ENCODE data around the gene NTHL1.
A peak's percentile ranks its signal among the peaks of the same experiment; 100 is the strongest.

Gene NTHL1

DNA sequence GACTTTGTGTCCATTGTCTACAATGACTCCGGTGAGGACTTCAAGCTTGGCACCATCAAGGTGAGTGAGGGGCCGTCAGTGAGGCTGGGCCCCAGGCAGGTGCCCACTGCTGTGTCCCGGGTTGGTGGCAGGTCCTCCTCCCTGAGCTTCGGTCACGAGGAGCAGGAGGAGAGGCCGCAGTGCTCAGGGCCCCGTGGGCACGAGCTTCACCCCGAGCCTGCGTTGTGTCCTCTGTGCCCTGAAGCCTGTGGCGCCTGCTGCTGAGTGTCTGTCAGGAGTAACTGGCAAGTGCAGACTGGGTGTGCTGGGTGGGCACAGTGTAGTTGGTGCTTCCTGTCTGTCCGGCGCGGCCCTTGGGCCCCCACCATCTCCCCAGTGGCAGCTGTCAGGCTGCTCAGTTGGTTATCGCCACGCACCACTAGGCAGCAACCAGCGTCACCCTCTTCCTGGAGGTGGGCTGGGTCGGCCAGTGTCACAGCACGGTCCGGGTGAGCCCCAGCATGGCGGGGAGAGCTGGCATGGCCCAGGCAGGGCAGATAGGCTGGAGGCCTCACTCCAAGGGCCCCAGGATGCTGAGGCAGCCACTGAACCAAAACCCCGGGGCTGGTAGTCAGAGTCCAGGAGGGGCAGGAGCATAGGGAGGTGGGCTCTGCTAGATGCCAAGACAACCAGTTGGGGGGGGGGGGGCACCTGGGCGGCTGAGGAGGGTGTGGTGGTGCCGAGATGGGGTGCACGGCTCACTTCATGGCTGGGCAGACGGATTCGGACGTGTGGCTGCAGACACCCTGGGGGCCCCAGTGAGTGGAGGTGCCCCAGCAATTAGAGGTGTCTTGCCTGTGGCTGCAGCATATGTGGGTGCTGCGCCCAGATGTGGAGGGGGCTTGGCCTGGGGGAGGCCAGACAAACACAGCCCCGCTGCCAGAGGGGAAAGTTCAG, 39.4 kb upstream of the NTHL1 start:
- DNase-seq: no peak
- Mint-ChIP-seq H3K27me3 (no peaks in the 10 kb centered on the region), H3K4me3 (no peak overlapping the region), H3K9me3 (no peaks in the 10 kb centered on the region), H3K27ac (peak overlapping the region in 1 of 2 donors; percentile 34), H3K4me1 (peaks cover 6% of the 10 kb centered on the region)
- no peak for ATAC-seq

DNA sequence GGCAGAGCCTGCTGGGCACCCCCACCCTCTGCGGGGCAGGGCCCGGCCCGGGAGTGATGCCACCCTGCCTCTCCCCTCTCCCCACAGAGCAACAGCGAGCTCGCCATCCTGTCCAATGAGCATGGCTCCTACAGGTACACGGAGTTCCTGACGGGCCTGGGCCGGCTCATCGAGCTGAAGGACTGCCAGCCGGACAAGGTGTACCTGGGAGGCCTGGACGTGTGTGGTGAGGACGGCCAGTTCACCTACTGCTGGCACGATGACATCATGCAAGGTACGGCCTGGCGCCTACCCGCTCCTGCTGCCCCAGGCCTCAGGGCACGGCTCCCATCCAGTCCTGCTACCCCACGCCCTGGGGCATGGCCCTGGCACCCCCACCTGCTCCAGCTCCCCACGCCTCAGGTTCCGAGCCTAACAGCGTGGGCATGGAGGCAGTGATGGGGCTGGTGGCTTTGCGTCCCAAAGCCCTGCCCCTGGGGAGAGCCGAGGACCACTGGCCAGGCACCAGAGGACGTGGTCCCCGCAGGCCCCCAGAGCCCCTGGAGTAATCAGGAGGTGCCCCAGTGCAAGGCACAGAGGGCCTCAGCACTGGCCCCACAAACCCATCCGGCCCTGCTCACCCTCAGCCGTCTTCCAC, 38.6 kb upstream of the NTHL1 start:
- Mint-ChIP-seq H3K27me3 (no peaks in the 10 kb centered on the region), H3K4me3 (no peak overlapping the region), H3K9me3 (no peaks in the 10 kb centered on the region), H3K4me1 (peaks cover 6% of the 10 kb centered on the region), H3K27ac (peak overlapping the region in 1 of 2 donors; percentile 54)
- ATAC-seq: no peak
- no peak for DNase-seq

DNA sequence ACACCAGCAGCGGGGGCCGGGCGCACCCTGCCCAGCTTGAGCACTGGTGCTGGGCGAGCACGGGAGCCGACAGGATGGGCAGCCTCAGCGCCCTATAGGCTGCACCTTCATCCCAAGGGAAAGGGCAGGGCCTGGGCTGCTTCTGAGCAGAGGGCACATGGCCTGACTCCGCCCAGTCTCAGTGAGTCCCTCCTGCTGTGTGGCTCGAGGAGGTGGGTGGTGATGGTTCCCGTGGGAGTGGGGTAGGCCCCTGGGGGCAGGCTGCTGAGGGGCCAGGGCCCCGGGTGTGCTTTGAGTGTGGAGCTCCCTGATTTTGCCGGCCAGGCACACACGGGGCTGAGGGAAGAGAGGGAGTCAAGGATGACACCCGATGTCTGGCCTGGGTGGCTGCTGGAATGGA, 38.0 kb upstream of the NTHL1 start:
- peak overlapping the region in 1 of 2 donors; percentile 54 for H3K27ac Mint-ChIP-seq
- no peaks in the 10 kb centered on the region for H3K9me3 Mint-ChIP-seq
- H3K27me3 Mint-ChIP-seq: no peaks in the 10 kb centered on the region
- H3K4me3 Mint-ChIP-seq: no peak overlapping the region
- no peak for ATAC-seq
- no peak for DNase-seq
- H3K4me1 Mint-ChIP-seq: peaks cover 6% of the 10 kb centered on the region

DNA sequence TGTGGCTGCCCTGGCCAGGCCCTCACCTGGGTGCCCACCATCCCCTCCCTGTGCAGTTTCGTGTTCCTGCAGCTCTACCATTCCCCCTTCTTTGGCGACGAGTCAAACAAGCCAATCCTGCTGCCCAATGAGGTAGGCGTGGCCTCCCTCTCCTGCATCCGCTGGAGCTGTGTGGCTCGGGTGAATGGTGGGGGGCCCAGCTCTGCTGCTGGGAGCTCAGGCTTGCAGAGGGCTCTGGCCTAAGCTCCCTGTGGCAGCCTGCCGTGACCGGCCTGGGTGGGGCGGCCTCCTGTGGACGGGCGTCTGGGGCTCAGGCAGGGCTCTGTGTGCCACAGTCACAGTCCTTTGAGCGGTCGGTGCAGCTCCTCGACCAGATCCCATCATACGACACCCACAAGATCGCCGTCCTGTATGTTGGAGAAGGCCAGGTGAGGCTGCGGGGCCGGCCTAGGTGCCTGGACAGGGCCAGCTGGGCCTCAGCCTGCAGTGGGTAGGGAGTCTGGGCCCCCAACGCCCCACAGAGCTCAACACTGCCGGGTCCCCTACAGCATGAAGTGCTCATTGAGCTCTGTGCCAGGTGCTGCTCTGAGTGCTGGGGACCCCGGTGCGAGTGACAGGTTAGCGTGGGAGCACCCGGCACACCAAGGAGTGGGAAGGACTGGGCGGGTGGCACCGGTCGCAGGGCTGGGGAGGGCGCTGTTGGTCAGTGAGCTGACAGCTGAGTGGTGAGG, 37.4 kb upstream of the NTHL1 start:
- peaks cover 6% of the 10 kb centered on the region for H3K4me1 Mint-ChIP-seq
- no peak for ATAC-seq

DNA sequence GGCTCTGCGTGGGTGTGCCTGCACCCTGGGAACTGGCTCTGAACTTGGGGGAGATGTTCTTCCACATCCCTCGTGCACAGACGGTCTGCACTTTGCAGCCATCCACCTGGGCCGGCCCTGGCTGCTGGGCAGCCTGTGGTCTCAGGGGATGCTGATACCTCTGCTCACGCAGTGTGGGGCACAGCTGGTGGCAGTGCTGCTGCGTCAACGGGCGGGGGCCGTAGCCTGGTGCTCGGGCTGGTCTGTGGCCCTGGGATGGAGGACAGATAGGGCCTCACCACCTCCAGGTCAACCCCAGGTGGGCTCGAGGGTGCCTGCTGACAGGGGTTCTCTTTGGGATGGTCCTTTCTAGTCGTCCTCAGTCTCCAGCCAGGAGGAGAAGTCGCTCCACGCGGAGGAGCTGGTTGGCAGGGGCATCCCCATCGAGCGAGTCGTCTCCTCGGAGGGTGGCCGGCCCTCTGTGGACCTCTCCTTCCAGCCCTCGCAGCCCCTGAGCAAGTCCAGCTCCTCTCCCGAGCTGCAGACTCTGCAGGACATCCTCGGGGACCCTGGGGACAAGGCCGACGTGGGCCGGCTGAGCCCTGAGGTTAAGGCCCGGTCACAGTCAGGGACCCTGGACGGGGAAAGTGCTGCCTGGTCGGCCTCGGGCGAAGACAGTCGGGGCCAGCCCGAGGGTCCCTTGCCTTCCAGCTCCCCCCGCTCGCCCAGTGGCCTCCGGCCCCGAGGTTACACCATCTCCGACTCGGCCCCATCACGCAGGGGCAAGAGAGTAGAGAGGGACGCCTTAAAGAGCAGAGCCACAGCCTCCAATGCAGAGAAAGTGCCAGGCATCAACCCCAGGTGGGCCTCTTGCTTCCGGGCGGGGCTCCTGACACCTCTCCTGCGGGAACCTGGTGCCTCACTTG, 36.5 kb upstream of the NTHL1 start:
- ATAC-seq (no peak), DNase-seq (no peak)
- H3K4me3 Mint-ChIP-seq: no peak overlapping the region
- H3K27me3 Mint-ChIP-seq: no peaks in the 10 kb centered on the region
- peaks cover 6% of the 10 kb centered on the region for H3K4me1 Mint-ChIP-seq
- peak overlapping the region in 1 of 2 donors; percentile 74 for H3K27ac Mint-ChIP-seq
- no peaks in the 10 kb centered on the region for H3K9me3 Mint-ChIP-seq

More for the DNA sequence above, 37.4 kb upstream of the NTHL1 start:
- Mint-ChIP-seq H3K27ac (peak overlapping the region in 1 of 2 donors; percentile 74), H3K9me3 (no peaks in the 10 kb centered on the region), H3K4me3 (no peak overlapping the region), H3K27me3 (no peaks in the 10 kb centered on the region)
- DNase-seq: no peak

DNA sequence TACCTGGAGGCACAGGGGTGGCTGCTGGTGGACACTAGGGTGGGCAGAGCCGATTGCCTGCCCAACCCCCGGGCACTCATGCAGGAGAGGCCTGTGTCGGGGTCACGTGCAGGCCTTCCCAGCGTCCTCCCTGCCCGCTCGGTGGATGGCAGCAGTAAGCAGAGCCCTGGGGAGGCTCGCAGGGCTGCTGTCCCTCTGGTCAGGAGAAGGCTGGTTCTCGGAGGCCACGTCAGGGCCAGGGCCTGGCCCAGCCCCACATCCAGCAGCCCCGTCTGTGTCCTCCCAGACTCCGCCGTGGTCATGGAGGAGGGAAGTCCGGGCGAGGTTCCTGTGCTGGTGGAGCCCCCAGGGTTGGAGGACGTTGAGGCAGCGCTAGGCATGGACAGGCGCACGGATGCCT, 35.8 kb upstream of the NTHL1 start:
- H3K27ac Mint-ChIP-seq: peak overlapping the region in 1 of 2 donors; percentile 80
- H3K4me1 Mint-ChIP-seq: peaks cover 6% of the 10 kb centered on the region

DNA sequence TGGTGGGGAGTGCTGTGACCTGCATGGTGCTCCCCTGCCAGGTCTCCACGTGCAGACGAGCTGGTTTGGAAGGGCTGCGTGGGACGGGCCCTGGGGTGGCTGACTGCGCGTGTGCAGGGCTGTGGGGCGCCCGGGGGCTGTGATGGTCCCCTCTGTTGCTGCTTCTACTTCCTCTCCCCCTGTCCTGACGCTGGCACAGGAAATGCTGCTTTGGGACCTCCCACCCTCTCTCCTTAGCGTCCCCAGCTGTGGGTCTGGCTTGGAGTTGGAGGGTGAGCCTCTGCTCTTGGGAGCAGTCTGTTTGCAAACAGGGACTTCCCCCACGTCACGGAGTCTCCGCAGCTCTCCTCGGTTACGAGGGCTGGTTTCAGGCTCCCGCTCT, 35.3 kb upstream of the NTHL1 start:
- Mint-ChIP-seq H3K4me3 (peak overlapping the region in 1 of 2 donors; percentile 27), H3K9me3 (no peaks in the 10 kb centered on the region), H3K27ac (peak overlapping the region; percentile 41 to 80), H3K27me3 (no peaks in the 10 kb centered on the region), H3K4me1 (peaks cover 6% of the 10 kb centered on the region)
- ATAC-seq (no peak), DNase-seq (no peak)

More for the DNA sequence above, 35.8 kb upstream of the NTHL1 start:
- Mint-ChIP-seq H3K4me3 (peak overlapping the region in 1 of 2 donors; percentile 27), H3K9me3 (no peaks in the 10 kb centered on the region), H3K27me3 (no peaks in the 10 kb centered on the region)
- DNase-seq (no peak), ATAC-seq (no peak)

DNA sequence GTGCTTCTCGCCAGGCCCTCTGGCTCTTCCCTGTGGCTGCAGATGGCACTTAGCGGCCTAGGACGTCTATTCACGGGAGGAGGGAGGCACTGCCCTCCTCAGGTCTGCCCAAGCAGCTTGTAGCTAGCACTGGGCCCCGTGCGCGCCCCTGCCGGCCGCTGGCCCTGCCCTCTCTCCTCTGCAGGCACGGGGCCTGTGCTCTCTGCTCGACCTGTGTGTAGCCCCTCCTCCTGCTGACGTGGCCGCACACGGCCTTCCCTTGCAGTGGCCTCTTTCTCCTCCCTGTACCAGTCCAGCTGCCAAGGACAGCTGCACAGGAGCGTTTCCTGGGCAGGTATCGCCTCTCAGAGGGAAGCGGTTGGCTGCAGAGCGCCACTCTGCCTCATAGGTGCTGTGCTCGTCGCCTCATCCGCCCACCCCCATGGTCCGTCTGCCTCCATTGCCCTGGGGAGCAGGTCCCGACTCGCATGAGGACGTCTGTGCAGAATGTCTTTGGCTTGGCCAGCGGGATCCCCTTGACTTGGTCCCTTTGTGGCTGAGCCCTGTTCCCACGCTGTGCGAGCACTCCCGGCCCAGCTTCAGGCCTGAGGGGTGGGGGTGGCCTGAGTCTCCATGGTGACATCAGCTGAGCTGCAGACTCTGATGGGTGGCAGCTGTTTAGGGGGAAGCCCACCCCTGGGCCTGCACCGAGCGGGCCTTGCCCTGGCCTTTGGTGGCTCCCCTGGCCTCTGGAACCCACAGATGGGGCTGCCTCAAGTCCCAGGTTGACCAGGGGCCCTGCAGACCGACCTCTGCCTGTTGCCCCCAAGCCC, 34.7 kb upstream of the NTHL1 start:
- H3K27me3 Mint-ChIP-seq: no peaks in the 10 kb centered on the region
- ATAC-seq (no peak), DNase-seq (no peak)
- H3K4me3 Mint-ChIP-seq: no peak overlapping the region
- peak overlapping the region in 1 of 2 donors; percentile 94 for H3K27ac Mint-ChIP-seq
- H3K4me1 Mint-ChIP-seq: peaks cover 6% of the 10 kb centered on the region
- H3K9me3 Mint-ChIP-seq: no peaks in the 10 kb centered on the region

DNA sequence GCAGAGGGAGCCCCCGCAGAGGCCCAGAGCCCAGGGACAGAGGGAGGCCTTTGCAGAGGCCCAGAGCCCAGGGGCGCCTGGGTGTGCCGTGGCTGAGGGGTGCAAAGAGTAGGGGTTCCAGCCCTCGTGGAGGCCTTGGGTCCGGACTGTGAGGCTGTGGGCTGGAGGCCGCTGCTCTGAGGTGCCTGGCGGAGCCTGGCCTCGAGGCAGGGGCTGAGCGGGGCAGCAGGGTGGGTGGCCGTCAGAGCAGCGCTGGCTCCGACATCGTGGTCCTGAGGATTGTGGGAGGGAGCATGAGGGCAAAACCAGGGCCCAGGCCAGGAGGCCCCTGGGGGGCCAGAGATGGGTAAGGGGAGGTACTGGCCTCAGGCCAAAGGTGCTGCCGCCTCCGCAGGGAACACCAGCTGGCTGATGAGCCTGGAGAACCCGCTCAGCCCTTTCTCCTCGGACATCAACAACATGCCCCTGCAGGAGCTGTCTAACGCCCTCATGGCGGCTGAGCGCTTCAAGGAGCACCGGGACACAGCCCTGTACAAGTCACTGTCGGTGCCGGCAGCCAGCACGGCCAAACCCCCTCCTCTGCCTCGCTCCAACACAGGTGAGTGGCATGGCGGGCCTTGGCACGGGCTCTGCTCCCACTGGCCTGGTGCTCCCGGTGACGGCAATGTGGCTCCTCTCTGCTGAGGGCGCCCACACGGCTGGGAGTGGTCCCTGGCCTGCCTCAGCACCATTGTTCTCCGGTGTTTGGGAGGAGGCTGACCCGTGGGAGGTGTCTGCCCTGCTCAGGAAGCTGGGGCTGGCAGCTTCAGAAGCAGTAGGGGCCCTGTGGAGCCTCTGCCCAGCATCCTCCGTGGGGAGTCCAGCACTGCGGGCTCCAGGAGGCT, 33.8 kb upstream of the NTHL1 start:
- peaks cover 6% of the 10 kb centered on the region for H3K4me1 Mint-ChIP-seq
- no peaks in the 10 kb centered on the region for H3K9me3 Mint-ChIP-seq
- no peak for ATAC-seq
- no peak overlapping the region for H3K4me3 Mint-ChIP-seq
- DNase-seq: no peak
- no peaks in the 10 kb centered on the region for H3K27me3 Mint-ChIP-seq
- peak overlapping the region in 1 of 2 donors; percentile 63 for H3K27ac Mint-ChIP-seq

DNA sequence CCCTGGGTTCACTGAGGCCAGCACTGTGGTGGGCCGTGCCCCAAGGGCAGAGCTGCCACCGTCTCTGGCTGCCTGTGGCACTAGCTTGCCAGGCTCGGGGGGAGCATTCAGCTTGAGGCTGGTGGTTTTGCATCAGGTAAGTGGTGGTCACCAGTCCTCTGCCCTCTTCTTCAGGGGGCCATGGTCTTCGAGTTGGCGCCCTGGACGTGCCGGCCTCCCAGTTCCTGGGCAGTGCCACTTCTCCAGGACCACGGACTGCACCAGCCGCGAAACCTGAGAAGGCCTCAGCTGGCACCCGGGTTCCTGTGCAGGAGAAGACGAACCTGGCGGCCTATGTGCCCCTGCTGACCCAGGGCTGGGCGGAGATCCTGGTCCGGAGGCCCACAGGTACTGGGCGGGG, 32.4 kb upstream of the NTHL1 start:
- ATAC-seq (no peak), DNase-seq (no peak)
- no peaks in the 10 kb centered on the region for H3K9me3 Mint-ChIP-seq
- no peaks in the 10 kb centered on the region for H3K27me3 Mint-ChIP-seq
- no peak overlapping the region for H3K4me3 Mint-ChIP-seq
- peaks cover 6% of the 10 kb centered on the region for H3K4me1 Mint-ChIP-seq
- no peak overlapping the region for H3K27ac Mint-ChIP-seq

DNA sequence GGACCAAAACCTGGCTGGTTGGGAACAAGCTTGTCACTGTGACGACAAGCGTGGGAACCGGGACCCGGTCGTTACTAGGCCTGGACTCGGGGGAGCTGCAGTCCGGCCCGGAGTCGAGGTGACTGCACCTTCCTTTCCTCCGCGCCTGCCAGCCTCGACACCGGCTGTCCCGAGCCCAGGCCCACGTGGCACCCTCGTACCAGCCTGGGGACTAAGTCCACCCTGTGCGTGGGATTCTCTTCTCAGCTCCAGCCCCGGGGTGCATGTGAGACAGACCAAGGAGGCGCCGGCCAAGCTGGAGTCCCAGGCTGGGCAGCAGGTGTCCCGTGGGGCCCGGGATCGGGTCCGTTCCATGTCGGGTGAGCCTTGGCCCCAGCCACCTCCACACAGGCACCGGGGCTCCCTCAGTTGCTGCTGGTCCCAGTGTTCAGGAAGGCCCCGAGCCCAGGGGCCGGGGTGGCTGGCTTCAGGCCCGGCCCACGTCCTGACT, 31.7 kb upstream of the NTHL1 start:
- DNase-seq (no peak), ATAC-seq (no peak)
- H3K27ac Mint-ChIP-seq: no peak overlapping the region
- no peaks in the 10 kb centered on the region for H3K9me3 Mint-ChIP-seq
- peaks cover 6% of the 10 kb centered on the region for H3K4me1 Mint-ChIP-seq
- no peak overlapping the region for H3K4me3 Mint-ChIP-seq
- no peaks in the 10 kb centered on the region for H3K27me3 Mint-ChIP-seq

DNA sequence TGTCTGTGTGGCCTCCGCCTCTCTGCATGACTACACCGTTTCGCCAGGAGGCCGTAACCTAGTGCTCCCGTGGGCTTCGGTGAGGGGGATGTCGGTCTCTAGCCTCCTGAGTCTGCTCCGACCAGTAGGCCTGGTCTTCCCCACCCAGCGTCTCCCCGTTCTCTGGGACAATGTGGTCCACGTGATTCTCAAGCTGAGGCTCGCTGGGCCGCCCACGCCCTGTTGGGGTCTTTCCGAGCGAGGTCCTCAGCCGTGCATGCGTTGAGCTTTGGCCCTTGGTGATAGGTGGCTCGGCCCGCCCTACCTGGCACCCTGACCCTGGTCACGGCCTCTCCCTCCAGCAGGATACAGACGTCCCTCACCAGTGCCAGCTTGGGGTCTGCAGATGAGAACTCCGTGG, 31.1 kb upstream of the NTHL1 start:
- H3K27me3 Mint-ChIP-seq: no peaks in the 10 kb centered on the region
- no peak for DNase-seq
- H3K4me1 Mint-ChIP-seq: peaks cover 6% of the 10 kb centered on the region
- no peaks in the 10 kb centered on the region for H3K9me3 Mint-ChIP-seq
- peak overlapping the region in 1 of 2 donors; percentile 42 for H3K27ac Mint-ChIP-seq
- no peak overlapping the region for H3K4me3 Mint-ChIP-seq
- no peak for ATAC-seq

DNA sequence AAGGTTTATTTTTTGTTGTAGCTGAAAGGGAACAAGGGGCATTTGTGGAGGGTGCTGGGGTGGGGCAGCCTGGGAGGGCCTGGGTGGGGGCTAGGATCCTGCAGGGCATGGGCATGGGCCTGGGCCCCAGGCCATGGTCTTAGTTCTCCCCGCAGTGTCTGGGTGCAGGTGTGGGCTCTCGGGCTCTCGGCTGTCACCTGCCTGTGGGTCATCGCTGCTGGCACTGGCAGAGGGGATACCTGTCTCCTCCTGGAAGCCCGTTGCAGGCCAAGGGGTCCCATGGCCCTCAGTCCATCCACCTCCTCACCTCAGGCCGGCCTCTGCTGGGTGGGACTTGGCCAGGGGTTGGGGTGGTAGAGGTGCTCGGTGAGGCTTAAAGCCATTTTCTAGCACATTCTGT, 30.5 kb upstream of the NTHL1 start:
- no peak for DNase-seq
- H3K27me3 Mint-ChIP-seq: no peaks in the 10 kb centered on the region
- ATAC-seq: no peak
- peaks cover 4% of the 10 kb centered on the region for H3K4me1 Mint-ChIP-seq
- H3K27ac Mint-ChIP-seq: peak overlapping the region in 1 of 2 donors; percentile 12
- H3K4me3 Mint-ChIP-seq: no peak overlapping the region
- no peaks in the 10 kb centered on the region for H3K9me3 Mint-ChIP-seq

Measured in stimulated activated naive CD8-positive, alpha-beta T cell treated with anti-CD3 and anti-CD28 coated beads, Interleukin-15, amount 100 ng/mL, for 72 hours (primary cell).